Skin of body (tissue), 2 donors: ENCODE measurements around the gene ANXA6. TPM values are rescaled to one million over a fixed set of nuclear protein-coding genes. Genes with fewer than 3 reads are reported as not detected.

Source experiments
- DNase-seq: peaks from one replicate; lab custom pipeline; 2025; lab: John Stamatoyannopoulos, UW
- total RNA-seq: library from RNA; depleted of rRNA; stranded (reverse); fragments of >200 nt; gene quantifications from one replicate; pipeline ENCODE4 v1.2.3, GENCODE V29; 2014

ANXA6 gene
- total RNA-seq, 1 donor from 2014 or later = 182 TPM

DNA sequence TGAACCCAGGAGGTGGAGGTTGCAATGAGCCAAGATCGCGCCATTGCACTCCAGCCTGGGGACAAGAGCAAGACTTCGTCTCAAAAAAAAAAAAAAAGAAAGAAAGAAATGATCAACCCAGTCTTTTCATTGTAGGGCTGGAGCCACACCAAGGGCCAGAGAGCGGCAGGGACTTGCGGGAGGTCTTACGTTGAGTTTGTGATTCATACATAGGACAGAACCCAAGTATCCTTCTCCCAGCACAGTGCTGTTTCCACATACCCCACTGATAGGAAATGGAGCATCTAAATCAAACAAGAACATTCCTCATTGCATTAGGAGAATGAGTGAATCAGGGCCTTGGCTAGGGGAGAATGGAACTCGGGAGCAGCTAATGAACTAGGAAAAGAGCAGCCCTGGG, 73.2 kb downstream of the ANXA6 start:
- no peak for DNase-seq

GRCh38 chr5:151083081-151083676, 74.4 kb downstream of the ANXA6 start:
- no peak for DNase-seq

GRCh38 chr5:151082282-151082902, 75.2 kb downstream of the ANXA6 start:
- DNase-seq = no peak

DNA sequence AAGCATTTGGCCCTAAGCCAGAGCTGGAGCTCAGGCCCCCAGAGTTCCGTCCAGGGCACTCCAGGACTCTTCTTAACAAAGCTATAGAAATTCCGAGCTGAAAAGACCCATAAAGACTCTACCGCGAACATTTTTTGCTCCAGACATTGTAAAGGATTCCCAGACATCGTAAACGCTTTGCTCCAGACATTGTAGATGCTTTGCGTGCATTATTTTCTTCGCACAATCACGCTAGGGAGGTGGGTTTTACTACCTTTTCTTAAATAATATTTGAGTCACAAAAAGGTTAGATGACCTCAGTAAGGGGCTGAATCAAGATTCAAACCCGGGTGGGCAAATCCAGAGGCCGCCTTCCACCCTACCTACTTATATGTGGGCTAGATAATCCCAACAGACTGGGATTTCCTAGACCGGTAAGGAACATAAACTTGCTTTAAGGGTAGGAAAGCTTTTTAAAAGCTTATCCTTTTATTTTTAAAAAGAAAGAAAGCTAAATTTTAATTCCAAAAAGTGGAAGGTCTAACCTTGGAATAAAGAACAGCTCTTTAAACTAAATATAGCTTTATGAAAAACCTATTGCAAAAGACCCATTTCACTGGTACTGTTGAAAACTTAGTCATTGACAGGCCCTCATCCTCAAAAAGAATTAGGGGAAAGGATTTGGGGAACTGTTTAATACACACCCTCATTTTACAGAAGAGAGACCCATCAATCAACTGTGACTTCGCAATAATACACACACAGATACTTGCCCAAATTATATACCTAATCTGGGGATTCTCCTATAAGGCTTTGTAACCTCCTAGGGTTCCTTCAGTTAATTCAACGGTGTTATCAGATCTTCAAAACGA, 75.9 kb downstream of the ANXA6 start:
- peak; percentile 85 for DNase-seq

DNA sequence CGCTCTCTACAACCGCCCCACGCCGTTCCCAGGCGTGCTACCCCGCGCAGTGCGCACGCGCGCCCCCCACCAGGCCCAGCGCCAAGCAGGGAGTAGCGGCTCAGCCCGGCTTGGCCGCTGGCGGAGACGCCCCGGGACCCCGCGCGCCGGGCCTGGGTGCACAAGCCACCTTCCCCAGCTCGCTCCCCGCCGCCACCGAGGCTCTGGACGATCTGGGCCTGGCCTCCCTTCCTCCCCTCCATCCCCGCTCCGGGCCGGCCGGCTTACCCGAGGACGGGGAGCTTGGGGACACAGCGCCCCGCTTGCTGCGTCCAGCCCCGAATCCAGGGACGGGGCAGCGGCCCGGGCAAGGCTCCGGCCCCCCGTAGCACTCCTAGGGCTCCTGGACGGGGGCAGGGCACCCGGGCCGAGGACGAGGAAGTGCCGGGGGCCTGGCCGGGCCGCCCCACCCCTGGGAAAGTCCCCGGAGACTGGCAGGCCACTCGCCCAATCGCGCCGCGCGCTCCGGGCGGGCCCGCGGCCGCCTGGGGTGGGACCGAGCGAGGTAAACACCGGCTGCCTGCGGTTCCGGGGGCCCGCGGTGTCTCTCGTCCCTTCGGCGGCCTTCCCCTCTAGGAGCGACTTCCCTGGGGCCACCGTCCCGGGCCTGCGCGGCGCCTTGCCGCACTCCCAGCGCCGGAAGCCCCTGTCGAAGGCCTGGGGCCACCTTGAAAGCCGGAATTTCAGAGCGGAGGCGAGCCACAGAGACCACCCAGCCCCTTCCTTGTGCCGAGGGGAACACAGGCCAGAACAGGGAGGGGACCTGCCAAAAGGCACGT, 76.8 kb downstream of the ANXA6 start, which contains the start of gene TNIP1:
TNIP1 (minus strand) TSS at position 422 of the 818 bp plus-strand sequence. CDS start 15,939 bp downstream, outside the sequence.
- peak; percentile 85 for DNase-seq

- peak; percentile 76 for DNase-seq
These were observed 77.6 kb downstream of the ANXA6 start for GRCh38 chr5:151079838-151080612.

DNA sequence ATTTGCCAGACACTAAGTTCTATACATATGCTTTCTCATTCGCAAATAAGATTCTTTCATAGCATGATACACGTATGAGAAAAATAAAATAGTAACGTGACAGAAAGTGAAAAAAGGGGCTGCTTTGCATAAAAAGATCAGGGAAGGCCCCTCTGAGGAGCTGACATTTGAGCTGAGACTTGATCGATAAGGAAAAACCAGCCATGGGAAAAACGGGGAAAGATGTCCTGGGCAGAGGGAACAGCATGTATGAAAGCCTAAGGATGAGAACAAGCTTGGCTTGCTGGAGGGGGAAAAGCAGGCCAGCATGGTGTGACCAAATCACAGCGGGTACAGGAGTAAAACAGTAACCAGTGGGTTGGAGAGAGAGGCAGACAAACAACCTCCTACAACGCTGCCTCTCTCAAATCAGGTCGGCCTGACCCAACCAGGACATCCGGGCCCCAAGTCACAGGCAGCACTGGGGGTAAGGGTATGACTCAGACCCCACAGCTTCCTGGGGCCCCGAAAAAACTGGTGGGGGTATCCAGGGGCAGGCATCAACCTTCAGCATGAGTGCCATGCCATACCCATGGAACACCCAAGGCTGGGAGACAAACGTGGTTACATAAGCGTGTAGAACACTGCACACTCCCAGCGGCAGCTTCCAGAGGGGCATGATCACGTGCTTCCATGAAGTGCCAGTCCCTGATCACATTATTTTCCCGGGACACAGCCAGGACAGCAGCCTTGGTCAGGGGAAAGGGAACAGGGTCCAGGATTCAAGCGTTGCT, 78.9 kb downstream of the ANXA6 start:
- no peak for DNase-seq

DNA sequence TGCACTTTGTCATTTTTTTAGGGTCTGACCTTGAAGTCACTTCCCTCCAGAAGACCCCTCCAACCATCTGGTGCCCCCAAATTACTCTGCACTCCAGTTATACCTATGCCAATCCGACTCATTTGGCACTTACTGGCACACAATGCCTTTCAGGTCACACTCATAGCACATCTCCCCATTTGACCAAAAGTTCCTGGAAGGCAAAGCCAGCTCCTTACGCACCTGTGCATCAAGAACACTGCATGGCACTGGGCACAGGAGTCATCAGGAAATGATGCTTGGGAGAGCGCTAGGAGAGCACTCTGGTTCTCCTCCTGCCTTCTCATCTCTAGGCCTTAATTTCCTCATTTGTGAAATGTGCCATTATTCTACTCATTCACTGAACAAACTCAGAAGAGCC, 79.6 kb downstream of the ANXA6 start:
- DNase-seq = no peak

DNA sequence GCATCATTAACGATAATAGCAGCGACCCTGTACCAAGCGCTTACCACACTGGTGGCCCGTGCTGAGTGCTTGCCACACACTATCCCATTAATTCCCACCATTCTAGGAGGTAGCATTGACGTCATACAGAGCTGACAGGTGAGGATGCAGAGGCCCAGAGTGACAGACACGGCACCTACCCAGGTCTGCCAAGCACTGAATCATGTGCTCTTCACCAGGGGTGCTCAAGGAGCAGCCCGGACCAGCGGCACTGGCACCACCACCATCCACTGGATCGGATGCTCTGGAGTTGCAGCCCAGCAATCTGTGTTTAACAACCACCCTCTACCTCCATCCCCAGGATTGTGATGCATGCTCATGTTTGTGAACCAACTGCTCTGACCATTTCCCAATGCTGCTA, 80.2 kb downstream of the ANXA6 start:
- no peak for DNase-seq

DNA sequence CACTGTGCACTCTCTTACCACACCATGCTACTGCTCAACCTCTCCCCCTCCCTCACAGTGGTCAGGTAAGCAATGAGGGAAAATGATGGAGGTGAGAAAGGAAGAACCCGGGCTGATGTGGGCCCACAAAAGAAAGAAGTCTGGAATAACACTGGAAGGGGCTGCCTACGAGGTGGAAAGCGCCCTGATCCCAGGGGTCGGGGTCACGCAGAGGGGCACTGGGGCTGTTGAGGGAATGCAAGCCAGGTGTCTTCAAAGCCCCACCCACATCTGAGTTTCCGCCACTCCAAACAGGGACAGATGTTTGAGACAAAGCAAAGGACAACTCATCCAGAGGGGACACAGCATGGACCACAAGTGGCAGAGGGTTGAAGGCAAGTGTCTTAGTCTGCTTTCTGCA, 81.0 kb downstream of the ANXA6 start:
- DNase-seq = no peak

- DNase-seq = no peak
These were observed 81.8 kb downstream of the ANXA6 start for GRCh38 chr5:151075698-151076331.

DNA sequence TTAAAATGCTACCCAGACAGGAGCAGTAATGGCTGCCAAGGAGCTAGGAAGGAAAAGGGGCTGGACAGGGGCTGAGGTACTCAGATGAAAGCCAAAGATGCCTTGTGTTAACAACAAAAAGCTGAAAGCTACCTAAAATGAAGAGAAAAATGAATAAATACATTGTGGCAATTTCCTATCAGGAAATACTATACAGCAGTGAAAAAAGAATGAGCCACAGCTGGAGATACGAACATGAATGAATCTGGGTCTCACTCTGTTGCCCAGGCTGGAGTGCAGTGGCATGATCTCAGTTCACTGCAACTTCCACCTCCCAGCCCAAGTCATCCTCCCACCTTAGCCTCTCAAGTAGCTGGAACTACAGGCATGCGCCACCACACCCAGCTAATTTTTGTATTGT, 83.0 kb downstream of the ANXA6 start:
- DNase-seq = no peak

- no peak for DNase-seq
These were observed 84.3 kb downstream of the ANXA6 start for GRCh38 chr5:151073280-151073679.

- DNase-seq = no peak
These were observed 85.0 kb downstream of the ANXA6 start for GRCh38 chr5:151072630-151073025.

DNA sequence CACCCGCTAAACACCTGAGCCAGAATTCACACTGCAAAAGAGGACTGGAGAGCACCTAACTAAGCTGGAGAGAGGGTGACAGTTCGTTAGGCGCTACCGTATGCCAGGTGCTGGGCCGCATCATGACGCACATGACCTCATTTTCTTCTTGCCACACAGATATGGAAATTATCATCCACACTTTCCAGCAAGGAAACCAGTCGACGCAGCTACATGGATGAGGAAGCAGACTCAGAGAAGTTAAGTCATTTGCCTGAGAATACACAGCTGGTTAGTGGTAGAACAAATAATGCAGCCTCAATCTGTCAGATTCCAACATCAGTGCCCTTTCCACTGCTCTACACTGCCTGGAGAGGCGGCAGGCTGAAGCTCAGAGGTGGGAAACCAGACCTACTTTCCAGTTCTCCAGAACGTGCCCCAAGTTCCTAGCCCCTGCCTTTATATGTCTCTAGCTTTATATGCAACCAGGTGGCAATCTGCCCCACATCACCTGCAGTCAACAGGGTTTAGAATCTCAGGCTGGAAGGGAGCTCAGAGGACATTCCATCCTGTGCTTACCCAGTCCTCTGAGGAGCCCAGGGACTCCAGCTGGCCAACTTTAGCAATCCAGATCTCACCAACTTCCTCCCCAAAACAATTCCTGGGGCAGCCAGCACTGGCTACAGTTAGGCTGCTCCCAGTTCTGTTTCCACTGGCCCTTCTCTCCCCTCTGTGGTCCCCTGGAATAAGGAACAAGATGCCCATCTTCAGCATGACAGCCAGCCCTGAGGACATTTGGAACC, 85.5 kb downstream of the ANXA6 start:
- no peak for DNase-seq

- DNase-seq = no peak
These were observed 86.6 kb downstream of the ANXA6 start for GRCh38 chr5:151071021-151071420.

DNA sequence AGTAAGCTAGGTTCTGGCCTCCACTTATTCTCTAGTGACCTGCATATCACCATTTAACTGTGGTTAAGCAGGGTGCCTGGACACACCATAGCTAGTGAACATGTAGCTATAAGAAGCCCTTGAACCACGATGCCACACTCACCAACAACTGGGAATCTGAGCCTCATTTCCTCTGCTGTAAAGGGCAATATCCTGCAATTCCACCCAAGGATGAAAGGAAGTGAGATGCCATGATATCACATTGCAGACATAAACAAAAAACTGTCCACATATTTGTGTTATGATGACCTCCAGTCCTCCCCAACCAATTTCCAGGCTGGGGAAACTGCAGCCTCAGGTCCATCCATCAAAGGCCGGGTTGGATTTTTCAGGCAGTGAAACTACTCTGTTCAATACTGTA, 87.1 kb downstream of the ANXA6 start:
- no peak for DNase-seq

DNA sequence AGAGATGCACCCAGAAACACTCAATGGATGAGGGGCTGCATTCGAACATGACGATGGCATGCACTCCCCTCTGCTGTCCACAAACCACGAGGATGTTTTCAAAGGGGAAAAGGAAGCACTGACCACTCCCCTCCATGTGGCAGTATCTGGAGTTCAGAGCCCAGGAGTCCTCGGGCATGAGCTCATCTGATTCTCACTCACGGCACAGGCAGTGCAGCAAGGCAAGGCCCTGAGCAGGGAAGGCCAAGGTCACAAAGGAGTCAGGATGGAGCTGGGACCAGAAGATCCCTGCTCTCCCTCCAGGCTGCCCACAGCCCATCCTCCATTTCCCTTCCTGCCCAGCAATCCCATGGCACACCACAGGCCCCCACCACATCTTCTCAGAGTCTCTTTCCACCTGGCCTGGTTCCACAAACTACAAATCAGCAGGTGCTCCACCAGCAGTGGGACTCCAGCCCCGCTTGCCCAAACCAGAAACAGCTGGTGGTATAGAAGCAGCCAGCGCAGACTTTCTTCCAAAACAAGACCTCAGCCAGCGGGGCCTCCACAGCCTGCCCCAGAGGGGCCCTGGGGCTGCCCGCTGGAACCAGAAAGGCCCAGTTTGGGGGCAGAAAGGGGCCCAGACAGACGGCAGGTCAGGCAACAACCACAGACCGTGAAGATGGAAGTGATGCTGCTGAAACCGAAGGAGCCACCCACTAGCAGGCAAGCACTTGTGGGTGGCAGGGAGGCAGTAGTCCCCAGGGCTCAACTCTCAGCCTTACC, 89.0 kb downstream of the ANXA6 start:
- DNase-seq = no peak
